CD4-positive, alpha-beta T cell treated with Interleukin-4 for 1 hour (primary cell): Measurements from ENCODE around the gene DCN.

ENCODE experiments used
- DNase-seq, 2 donors: peaks; one replicate each; pipeline ENCODE4 v3.0.0-alpha.2; 2020 to 2022

DCN gene

DNA sequence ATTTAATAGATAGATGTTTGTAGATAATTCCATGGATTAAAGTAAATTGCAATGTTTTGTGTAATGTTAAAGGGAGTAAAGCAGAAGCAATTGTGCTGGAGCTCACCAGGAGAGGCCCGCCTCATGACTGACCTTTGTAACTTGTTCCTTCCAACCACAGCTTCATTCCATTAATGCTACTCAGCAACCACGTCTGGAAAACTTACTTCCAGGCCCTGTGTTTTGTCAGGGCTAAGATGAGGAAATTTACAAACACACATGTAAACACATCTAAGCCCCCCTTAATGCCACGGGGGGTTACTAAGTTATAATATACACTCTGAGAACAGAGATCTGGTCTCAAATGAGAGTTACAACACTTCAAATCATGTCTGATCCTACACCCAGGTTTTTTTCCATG lies 83.7 kb downstream of the DCN start:
- DNase-seq = no peak

DNA sequence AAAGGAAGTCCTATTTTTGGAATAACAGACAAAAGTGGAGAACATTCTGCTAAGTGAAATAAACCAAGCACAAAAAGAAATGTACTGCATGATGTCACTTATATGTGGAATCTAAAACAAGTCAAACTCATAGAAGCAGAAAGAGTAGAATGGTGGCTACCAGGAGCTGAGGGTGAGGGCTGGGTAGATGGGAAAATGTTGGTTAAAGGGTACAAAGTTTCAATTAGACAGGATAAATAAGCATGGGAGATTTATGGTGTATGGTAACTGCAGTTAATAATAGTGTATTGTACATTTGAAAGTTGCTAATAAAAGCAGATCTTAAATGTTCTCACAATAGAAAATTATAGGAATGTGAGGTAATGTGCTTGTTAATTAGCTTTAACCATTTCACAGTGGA lies 84.2 kb downstream of the DCN start:
- DNase-seq = no peak

DNA sequence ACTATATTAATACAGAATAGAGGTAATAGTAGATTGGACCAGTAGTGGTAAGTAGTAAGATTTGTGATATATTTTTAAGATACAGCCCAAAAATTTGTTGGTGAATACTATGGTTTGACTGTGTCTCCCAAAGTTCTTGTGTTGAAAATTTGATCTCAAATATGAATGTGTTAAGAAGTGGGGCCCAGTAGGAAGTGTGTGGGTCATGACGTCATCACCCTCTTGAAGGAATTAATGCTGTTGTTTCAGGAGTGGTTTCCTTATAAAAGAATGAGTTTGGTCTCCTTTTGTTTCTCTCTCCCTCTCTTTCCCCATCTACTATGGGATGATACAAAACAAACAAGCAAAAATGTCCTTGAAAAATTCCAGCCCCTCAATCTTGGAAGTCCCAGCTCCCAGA lies 87.7 kb downstream of the DCN start:
- DNase-seq = no peak

DNA sequence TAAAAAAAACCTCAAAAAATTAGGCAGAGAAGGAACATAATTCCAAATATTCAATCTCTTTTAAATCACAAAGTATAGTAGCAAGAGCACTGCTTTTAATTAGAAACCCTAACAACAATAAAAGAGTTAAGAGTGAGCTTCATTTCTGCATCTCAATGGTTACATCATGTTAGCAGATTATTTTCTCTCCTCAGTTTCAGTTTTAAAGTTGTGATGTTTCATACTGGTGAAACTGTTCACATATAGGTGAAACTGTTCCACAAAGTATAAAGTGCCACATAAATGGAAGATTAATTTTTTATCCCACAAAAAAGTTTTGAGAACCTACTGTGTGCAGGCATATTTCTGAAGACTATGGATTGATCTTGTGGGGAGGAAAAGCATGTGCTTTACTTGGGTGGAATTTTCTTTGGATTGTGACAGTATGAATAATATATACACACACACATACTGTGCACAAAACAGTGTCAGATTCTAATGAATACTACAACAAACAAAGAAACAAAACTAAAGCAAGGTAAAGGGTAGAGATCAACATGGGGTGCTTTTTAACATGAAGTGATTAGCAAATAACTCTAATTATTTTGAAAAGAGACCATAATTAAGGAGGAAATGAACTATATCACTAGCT lies 88.5 kb downstream of the DCN start:
- DNase-seq = no peak

DNA sequence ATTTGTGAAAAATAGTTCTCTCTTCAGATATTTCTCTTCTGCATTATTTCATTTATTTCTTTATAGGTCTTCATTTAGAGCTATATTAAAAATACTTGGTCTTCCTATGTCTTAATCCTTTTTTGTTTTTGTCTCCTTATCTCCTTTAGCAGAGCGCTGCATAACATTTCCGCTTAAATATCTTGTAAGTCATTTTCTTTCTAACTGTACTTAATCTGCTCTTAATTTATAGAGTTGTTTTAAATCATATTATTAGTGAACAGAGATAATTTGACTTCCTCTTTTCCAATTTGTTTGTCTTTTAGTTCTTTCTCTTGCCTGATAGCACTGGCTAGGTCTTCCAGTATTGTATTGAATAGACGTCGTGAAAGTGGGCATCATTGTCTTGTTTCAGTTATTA lies 89.3 kb downstream of the DCN start:
- DNase-seq = no peak

GRCh38 chr12:91091916-91092715 lies 90.5 kb downstream of the DCN start:
- DNase-seq = no peak
